Measurements from ENCODE around the gene FBXL14.

FBXL14 gene

DNA sequence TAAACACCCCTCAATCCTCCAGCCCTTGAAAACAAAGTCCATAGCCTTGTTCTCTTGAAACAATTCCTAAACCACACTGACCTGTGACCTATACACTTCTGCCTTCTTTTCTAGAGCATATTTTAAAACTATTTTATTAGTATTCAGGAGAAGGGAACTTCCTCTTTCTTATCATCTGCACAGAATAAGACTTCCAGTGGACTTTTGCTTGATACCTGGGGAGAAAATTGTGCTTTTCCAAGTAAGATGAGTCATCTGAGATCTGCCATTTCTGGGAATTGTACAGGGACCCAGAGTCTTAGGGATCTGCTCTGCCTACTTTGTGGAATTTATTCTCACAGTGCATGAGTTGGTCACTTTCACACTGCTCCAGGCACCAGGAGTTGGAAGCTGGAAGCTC, 24.1 kb upstream of the FBXL14 start (continued):
- no peak for TF ChIP-seq ZNF366 (tag by site-specific recombination; conservative IDR thresholded peaks at IDR 0.05)

DNA sequence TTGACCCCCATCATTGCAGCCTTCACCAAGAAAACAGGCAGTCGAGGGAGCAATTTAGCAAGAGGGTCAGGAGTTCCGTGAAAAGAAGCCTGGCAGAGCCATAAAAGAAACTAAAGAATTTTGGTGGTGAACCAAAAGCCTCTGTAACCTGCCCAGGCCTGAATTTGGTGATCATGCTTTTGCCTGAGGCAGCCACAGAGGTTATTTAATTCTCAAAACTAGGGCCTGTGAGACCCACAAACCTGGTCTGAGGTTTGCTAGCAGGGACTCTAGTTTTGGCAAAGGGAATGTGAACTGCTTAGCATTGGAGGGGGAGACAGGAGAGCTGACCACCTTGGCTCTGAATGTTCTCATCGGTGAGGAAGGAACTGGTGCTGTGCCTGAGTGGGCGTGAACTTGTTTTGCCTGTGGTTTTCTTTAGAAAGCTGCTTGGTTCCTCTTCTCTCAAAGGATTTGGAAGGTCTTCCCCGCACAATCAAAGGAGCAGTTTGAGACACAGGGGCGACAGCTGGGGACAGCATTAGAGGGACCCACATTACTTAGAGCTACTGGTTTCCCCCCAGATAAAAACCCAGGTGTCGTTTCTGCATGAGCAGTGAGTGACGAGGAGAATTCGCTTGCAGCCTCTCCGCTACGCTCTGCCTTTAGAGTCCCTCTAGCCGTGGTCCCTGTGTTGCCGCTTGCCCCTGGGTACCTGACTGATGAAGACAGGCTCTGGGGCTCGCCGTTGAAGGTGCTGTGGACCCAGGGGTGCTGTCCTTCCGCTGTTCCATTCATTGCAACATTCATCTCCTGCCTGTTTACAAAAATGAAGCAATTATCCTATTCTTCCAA, 22.1 kb upstream of the FBXL14 start:
- ChIA-PET CTCF (interaction anchor here (0.7 to 1.7 kb wide), 5 partner anchors 11 to 800 kb away, joined by 3 to 8 read pairs (median 3); partner anchors contain the start of gene WNT5B), POLR2A (interaction anchor here (2.0 kb wide), 1 partner anchor 11 kb away, joined by 4 read pairs; no protein-coding TSS in a partner anchor)
- no peaks in the 10 kb centered on the region for H3K9me3 ChIP-seq (ENCODE audit: control insufficient read depth, insufficient read depth, low read depth, low read length)
- no peaks in the 10 kb centered on the region for H3K36me3 ChIP-seq (ENCODE audit: control insufficient read depth in 2 of 2, insufficient read depth in 1 of 2, low read length in 2 of 2)
- peaks cover 8% of the 10 kb centered on the region for H3K4me1 ChIP-seq (ENCODE audit: control insufficient read depth, insufficient read depth, low read length)
- no peak overlapping the region for H3K4me3 ChIP-seq (ENCODE audit: low read depth, low read length)
- H3K27ac ChIP-seq (ENCODE audit: extremely low read depth, low read depth, low read length): no peak overlapping the region
- TF ChIP-seq ZNF514 (tag by site-specific recombination; IDR thresholded peaks at IDR 0.05) (no peak), ZNF341 (tag by site-specific recombination; IDR thresholded peaks at IDR 0.05; ENCODE audit: low read depth) (0 out of 2 replicates have a peak, but pooled peaks have one; percentile 18)

DNA sequence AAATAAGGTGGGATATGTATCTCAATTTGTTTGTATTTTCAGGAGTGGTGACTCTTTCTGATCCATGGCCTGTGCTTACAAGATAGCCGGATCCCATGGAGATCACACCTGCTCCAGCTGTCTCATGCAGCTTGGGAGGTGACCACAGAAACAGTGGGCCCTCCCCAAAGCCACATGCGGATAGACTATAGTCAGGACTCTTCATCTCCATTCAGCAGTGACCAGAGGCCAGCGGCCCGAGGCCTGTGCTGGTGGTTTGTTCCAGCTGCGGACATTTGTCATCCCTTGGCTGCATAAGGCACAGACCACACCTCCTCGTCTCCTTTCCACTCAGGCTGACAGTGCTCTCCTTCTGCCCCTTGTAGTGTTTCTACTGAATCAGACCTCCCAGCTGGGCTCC, 20.0 kb upstream of the FBXL14 start:
- no peak for TF ChIP-seq OSR2 (tag by site-specific recombination; IDR thresholded peaks at IDR 0.05)
- TF ChIP-seq, protein P1, sequence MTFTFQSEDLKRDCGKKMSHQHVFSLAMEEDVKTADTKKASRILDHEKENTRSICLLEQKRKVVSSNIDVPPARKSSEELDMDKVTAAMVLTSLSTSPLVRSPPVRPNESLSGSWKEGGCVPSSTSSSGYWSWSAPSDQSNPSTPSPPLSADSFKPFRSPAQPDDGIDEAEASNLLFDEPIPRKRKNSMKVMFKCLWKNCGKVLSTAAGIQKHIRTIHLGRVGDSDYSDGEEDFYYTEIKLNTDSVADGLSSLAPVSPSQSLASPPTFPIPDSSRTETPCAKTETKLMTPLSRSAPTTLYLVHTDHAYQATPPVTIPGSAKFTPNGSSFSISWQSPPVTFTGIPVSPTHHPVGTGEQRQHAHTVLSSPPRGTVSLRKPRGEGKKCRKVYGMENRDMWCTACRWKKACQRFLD (tag by site-specific recombination; IDR thresholded peaks at IDR 0.05): no peak
- peak; percentile 29; the same call in 1 of the 2 replicates for TF ChIP-seq IKZF3 (tag by site-specific recombination; IDR thresholded peaks at IDR 0.05)
- Histone ChIP-seq H3K36me3 (ENCODE audit: control insufficient read depth in 2 of 2, insufficient read depth in 1 of 2, low read length in 2 of 2) (no peaks in the 10 kb centered on the region), H3K4me3 (ENCODE audit: low read depth, low read length) (no peak overlapping the region), H3K4me1 (ENCODE audit: control insufficient read depth, insufficient read depth, low read length) (peaks cover 10% of the 10 kb centered on the region), H3K9me3 (ENCODE audit: control insufficient read depth, insufficient read depth, low read depth, low read length) (no peaks in the 10 kb centered on the region), H3K27ac (ENCODE audit: extremely low read depth, low read depth, low read length) (no peak overlapping the region)
- ChIA-PET CTCF (interaction anchor here (1.4 kb wide), 1 partner anchor 497 kb away, joined by 4 read pairs; no protein-coding TSS in a partner anchor), POLR2A (no interaction called here)

DNA sequence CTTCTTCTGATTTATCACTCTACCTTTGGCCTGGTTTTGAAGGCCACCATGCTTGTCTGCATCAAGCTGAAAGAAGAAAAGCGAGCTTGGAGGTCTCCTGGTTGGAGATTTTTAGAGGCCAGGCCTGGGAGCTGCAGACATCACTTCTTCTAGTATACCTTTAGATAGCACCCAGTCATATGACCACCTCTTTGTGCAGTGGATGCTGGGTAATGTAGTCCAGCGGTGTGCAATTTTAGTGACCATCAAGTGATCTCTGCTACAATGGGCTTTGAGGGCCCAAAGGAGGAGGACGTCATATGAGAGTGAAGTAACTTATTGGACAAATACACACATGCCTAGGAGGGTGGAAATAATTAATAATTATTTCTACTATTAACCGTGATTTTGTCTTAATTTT, 19.5 kb upstream of the FBXL14 start:
- Histone ChIP-seq H3K4me3 (ENCODE audit: low read depth, low read length) (no peak overlapping the region), H3K36me3 (ENCODE audit: control insufficient read depth in 2 of 2, insufficient read depth in 1 of 2, low read length in 2 of 2) (no peaks in the 10 kb centered on the region), H3K4me1 (ENCODE audit: control insufficient read depth, insufficient read depth, low read length) (peaks cover 6% of the 10 kb centered on the region), H3K9me3 (ENCODE audit: control insufficient read depth, insufficient read depth, low read depth, low read length) (no peaks in the 10 kb centered on the region), H3K27ac (ENCODE audit: extremely low read depth, low read depth, low read length) (no peak overlapping the region)
- ChIA-PET CTCF (interaction anchor here (1.4 kb wide), 1 partner anchor 496 kb away, joined by 4 read pairs; no protein-coding TSS in a partner anchor), POLR2A (no interaction called here)
- TF ChIP-seq ZNF521 (tag by site-specific recombination; IDR thresholded peaks at IDR 0.05): no peak
- no peak for TF ChIP-seq ZNF138 (tag by site-specific recombination; IDR thresholded peaks at IDR 0.05; ENCODE audit: borderline replicate concordance)
- TF ChIP-seq ZNF24 (tag by site-specific recombination; IDR thresholded peaks at IDR 0.05): 0 out of 2 replicates have a peak, but pooled peaks have one; percentile 30
- no peak for TF ChIP-seq ZNF292 (tag by site-specific recombination; IDR thresholded peaks at IDR 0.05; ENCODE audit: borderline replicate concordance, low read depth)

DNA sequence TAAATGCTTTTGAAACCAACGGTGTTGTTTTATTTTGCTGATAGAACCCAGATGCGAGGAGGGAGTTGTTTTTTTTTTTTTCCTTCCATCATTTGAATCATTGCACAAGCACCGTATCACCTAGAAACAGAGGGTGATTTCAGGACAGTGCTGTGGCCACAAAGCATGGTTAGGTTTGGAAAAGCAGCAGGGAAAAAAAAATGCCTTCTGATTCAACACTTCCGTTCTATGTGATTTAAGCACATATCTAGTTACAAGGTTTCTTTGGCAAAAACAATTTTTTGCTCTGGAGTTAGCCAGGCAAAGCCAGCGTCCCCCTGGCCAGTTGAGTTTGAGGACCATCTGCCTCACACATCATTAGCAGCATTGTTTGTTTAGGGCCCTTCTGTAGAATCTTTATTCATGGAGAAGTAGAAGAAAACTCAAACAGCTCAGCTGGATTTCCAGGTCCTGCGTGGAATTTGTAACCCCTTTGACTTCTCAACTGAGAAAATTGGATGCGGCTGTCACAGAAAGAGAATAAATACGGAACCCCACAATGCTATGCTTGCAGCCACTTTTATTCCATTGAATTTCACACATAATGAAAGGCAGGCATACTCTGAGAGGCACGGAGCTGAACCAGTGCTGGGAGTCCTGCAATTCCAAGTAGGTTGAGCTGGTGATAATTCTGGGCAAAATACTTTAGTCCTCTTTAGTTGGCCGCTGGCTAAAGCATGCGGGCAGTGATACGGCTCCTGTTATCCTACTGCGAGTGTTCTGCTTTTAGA, 17.6 kb upstream of the FBXL14 start:
- Histone ChIP-seq H3K4me1 (ENCODE audit: control insufficient read depth, insufficient read depth, low read length) (peaks cover 3% of the 10 kb centered on the region), H3K27ac (ENCODE audit: extremely low read depth, low read depth, low read length) (no peak overlapping the region), H3K4me3 (ENCODE audit: low read depth, low read length) (no peak overlapping the region), H3K9me3 (ENCODE audit: control insufficient read depth, insufficient read depth, low read depth, low read length) (no peaks in the 10 kb centered on the region), H3K36me3 (ENCODE audit: control insufficient read depth in 2 of 2, insufficient read depth in 1 of 2, low read length in 2 of 2) (no peaks in the 10 kb centered on the region)
- CTCF ChIA-PET: interaction anchor here (0.5 to 1.3 kb wide), 4 partner anchors 11 to 980 kb away, joined by 3 read pairs; no protein-coding TSS in a partner anchor
- TF ChIP-seq, protein P2, sequence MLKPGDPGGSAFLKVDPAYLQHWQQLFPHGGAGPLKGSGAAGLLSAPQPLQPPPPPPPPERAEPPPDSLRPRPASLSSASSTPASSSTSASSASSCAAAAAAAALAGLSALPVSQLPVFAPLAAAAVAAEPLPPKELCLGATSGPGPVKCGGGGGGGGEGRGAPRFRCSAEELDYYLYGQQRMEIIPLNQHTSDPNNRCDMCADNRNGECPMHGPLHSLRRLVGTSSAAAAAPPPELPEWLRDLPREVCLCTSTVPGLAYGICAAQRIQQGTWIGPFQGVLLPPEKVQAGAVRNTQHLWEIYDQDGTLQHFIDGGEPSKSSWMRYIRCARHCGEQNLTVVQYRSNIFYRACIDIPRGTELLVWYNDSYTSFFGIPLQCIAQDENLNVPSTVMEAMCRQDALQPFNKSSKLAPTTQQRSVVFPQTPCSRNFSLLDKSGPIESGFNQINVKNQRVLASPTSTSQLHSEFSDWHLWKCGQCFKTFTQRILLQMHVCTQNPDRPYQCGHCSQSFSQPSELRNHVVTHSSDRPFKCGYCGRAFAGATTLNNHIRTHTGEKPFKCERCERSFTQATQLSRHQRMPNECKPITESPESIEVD (tag by site-specific recombination; IDR thresholded peaks at IDR 0.05): peak; percentile 20; the same call in 1 of the 2 replicates
- TF ChIP-seq, protein P3, sequence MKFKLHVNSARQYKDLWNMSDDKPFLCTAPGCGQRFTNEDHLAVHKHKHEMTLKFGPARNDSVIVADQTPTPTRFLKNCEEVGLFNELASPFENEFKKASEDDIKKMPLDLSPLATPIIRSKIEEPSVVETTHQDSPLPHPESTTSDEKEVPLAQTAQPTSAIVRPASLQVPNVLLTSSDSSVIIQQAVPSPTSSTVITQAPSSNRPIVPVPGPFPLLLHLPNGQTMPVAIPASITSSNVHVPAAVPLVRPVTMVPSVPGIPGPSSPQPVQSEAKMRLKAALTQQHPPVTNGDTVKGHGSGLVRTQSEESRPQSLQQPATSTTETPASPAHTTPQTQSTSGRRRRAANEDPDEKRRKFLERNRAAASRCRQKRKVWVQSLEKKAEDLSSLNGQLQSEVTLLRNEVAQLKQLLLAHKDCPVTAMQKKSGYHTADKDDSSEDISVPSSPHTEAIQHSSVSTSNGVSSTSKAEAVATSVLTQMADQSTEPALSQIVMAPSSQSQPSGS (tag by site-specific recombination; IDR thresholded peaks at IDR 0.05; ENCODE audit: low read depth): no peak
- POLR2A ChIA-PET: no interaction called here
